H1 (cell line): ENCODE measurements around the gene SMG5. TPM values are rescaled to one million over a fixed set of nuclear protein-coding genes. Genes with fewer than 3 reads are reported as not detected.

ENCODE experiments used
- CTCF ChIA-PET: fragments of 300-600 bp; sonication (Branson Sonifier 250); formaldehyde crosslinking; loops from one replicate; lab custom pipeline; 2021; ENCODE audit not compliant: partially characterized antibody; lab: Charles Lee
- POLR2A ChIA-PET: fragments of 300-600 bp; sonication (Branson Sonifier 250); formaldehyde crosslinking; loops from one replicate; lab custom pipeline; 2021; ENCODE audit warnings: inconsistent platforms; ENCODE audit not compliant: partially characterized antibody; lab: Charles Lee
- DNase-seq, 2 experiments: peaks; one replicate each; pipeline versions ENCODE4 v3.0.0 to v3.0.0-alpha.2; 2010 to 2022; ENCODE audit warnings: low spot score in 2 of 2, low read depth in 1 of 2, mixed read lengths in 1 of 2
- FAIRE-seq: peaks from 2 replicates; lab custom pipeline; 2011; peaks lifted over from hg19 to GRCh38; lab: Jason Lieb, UNC
- H2AFZ ChIP-seq: 2 replicates; pipeline ENCODE4 v1.8.1; 2012; ENCODE audit warnings: low read length, inconsistent platforms
- H2AK5ac ChIP-seq: 2 replicates; pipeline ENCODE4 v1.6.1; 2013; ENCODE audit warnings: low read depth, low read length
- H2BK120ac ChIP-seq: replicated peaks from 2 replicates; pipeline ENCODE3; 2013; ENCODE audit warnings: low read depth, low read length, inconsistent platforms
- H2BK12ac ChIP-seq: 2 replicates; pipeline ENCODE4 v1.6.1; 2013; ENCODE audit warnings: low read depth, low read length
- H2BK15ac ChIP-seq: 2 replicates; pipeline ENCODE4 v1.6.1; 2013; ENCODE audit warnings: low read length
- H2BK20ac ChIP-seq: 2 replicates; pipeline ENCODE4 v1.6.1; 2013; ENCODE audit warnings: low read length
- H2BK5ac ChIP-seq: 2 replicates; pipeline ENCODE4 v1.6.1; 2013; ENCODE audit warnings: low read depth, low read length
- H3K14ac ChIP-seq: 2 replicates; pipeline ENCODE4 v1.6.1; 2013; ENCODE audit warnings: inconsistent platforms; ENCODE audit not compliant: insufficient read length
- H3K18ac ChIP-seq: 2 replicates; pipeline ENCODE4 v1.6.1; 2013; ENCODE audit warnings: low read length; ENCODE audit errors: extremely low read depth
- H3K23ac ChIP-seq: 2 replicates; pipeline ENCODE4 v1.6.1; 2013; ENCODE audit warnings: inconsistent platforms; ENCODE audit not compliant: insufficient read length
- H3K23me2 ChIP-seq: 2 replicates; pipeline ENCODE4 v1.6.1; 2013; ENCODE audit warnings: low read depth, low read length
- H3K27ac ChIP-seq: 2 replicates; pipeline ENCODE4 v1.6.1; 2011; ENCODE audit warnings: low read depth, low read length, inconsistent platforms
- H3K27me3 ChIP-seq, 4 experiments: replicated peaks in 1 of 4; 1 replicate in 1 of 4; 2 replicates in 3 of 4; pipeline versions ENCODE4 v1.6.1 to v1.8.1; 2011 to 2013; ENCODE audit warnings: low read length in 3 of 4, mild to moderate bottlenecking in 3 of 4, inconsistent platforms in 2 of 4, mixed read lengths in 2 of 4, moderate library complexity in 1 of 4; ENCODE audit not compliant: control insufficient read depth in 3 of 4, insufficient read depth in 3 of 4; ENCODE audit errors: extremely low read depth in 1 of 4
- H3K36me3 ChIP-seq, 4 experiments: 2 replicates each; pipeline versions ENCODE4 v1.6.1 to v1.8.1; 2011 to 2013; ENCODE audit warnings: mild to moderate bottlenecking in 4 of 4, low read length in 3 of 4, moderate library complexity in 2 of 4, control low read depth in 1 of 4, inconsistent platforms in 1 of 4; ENCODE audit not compliant: insufficient read depth in 4 of 4, control insufficient read depth in 2 of 4
- H3K4ac ChIP-seq: replicated peaks from 2 replicates; pipeline ENCODE3; 2013; ENCODE audit warnings: low read length, low read depth, mixed read lengths, inconsistent platforms; ENCODE audit not compliant: insufficient read length
- H3K4me1 ChIP-seq, 4 experiments: replicated peaks in 1 of 4; 1 replicate in 1 of 4; 2 replicates in 3 of 4; pipeline versions ENCODE4 v1.6.1 to v1.8.1; 2011 to 2013; ENCODE audit warnings: low read length in 3 of 4, inconsistent platforms in 2 of 4, mixed read lengths in 1 of 4; ENCODE audit not compliant: insufficient read depth in 4 of 4, control insufficient read depth in 3 of 4
- H3K4me2 ChIP-seq, 2 experiments: 2 replicates each; pipeline versions ENCODE4 v1.6.1 to v1.8.1; 2011 to 2013; ENCODE audit warnings: low read depth in 2 of 2, low read length in 2 of 2, control low read depth in 1 of 2, inconsistent platforms in 1 of 2, mild to moderate bottlenecking in 1 of 2; ENCODE audit not compliant: insufficient read depth in 1 of 2
- H3K4me3 ChIP-seq, 4 experiments: fragments of 200-600, 300-600 bp in 1 of 4; sonication (generic), shearing (Covaris generic), sonication (Bioruptor Twin) in 1 of 4; 2 replicates each; pipeline versions ENCODE4 v1.5.1 to v1.8.1; 2011 to 2016; ENCODE audit warnings: low read length in 4 of 4, low read depth in 3 of 4, control low read depth in 2 of 4, inconsistent platforms in 2 of 4, mild to moderate bottlenecking in 2 of 4, mixed read lengths in 1 of 4, moderate library complexity in 1 of 4; ENCODE audit not compliant: insufficient read depth in 2 of 4; ENCODE audit errors: extremely low read depth in 1 of 4
- H3K56ac ChIP-seq: replicated peaks from 2 replicates; pipeline ENCODE3; 2013; ENCODE audit warnings: low read depth, mild to moderate bottlenecking, mixed read lengths, low read length, inconsistent platforms; ENCODE audit not compliant: insufficient read length
- H3K79me1 ChIP-seq: 2 replicates; pipeline ENCODE4 v1.6.1; 2013; ENCODE audit warnings: low read depth, low read length, control low read depth
- H3K79me2 ChIP-seq, 2 experiments: 2 replicates each; pipeline versions ENCODE4 v1.6.1 to v1.8.1; 2012 to 2013; ENCODE audit warnings: low read length in 2 of 2, mild to moderate bottlenecking in 2 of 2, inconsistent platforms in 1 of 2; ENCODE audit not compliant: insufficient read depth in 2 of 2, control insufficient read depth in 1 of 2
- H3K9ac ChIP-seq, 4 experiments: replicated peaks in 1 of 4; 1 replicate in 1 of 4; 2 replicates in 3 of 4; pipeline versions ENCODE4 v1.6.1 to v1.8.1; 2011 to 2013; ENCODE audit warnings: low read depth in 3 of 4, low read length in 3 of 4, control low read depth in 2 of 4, mild to moderate bottlenecking in 2 of 4, moderate library complexity in 2 of 4, inconsistent platforms in 1 of 4; ENCODE audit errors: extremely low read depth in 1 of 4
- H3K9me3 ChIP-seq, 2 experiments: 2 replicates each; pipeline versions ENCODE4 v1.6.1 to v1.8.1; 2012 to 2013; ENCODE audit warnings: mild to moderate bottlenecking in 2 of 2, moderate library complexity in 2 of 2, control low read depth in 1 of 2, inconsistent platforms in 1 of 2, low read depth in 1 of 2, low read length in 1 of 2, mixed read lengths in 1 of 2; ENCODE audit not compliant: insufficient read depth in 2 of 2
- H4K20me1 ChIP-seq, 2 experiments: replicated peaks in 1 of 2; 2 replicates each; pipeline versions ENCODE3 to v1.8.1; 2011 to 2013; ENCODE audit warnings: inconsistent platforms in 2 of 2, low read length in 2 of 2, mild to moderate bottlenecking in 1 of 2; ENCODE audit not compliant: insufficient read depth in 2 of 2, control insufficient read depth in 1 of 2
- H4K5ac ChIP-seq: 2 replicates; pipeline ENCODE4 v1.6.1; 2013; ENCODE audit warnings: low read length, low read depth, mixed read lengths, inconsistent platforms; ENCODE audit not compliant: insufficient read length
- H4K8ac ChIP-seq: 2 replicates; pipeline ENCODE4 v1.8.0; 2013; ENCODE audit warnings: mild to moderate bottlenecking, moderate library complexity, low read length, inconsistent platforms; ENCODE audit not compliant: insufficient read depth; ENCODE audit errors: extremely low read depth
- H4K91ac ChIP-seq: replicated peaks from 2 replicates; pipeline ENCODE3; 2013; ENCODE audit warnings: low read length, mixed read lengths, inconsistent platforms; ENCODE audit not compliant: insufficient read length
- BCL11A ChIP-seq, 2 experiments: IDR thresholded peaks; one replicate each; pipeline ENCODE4 v1.6.1; 2011; ENCODE audit warnings: low read depth in 2 of 2, low read length in 2 of 2, mild to moderate bottlenecking in 2 of 2
- CEBPB ChIP-seq: IDR thresholded peaks from 2 replicates; pipeline ENCODE4 v1.6.1; 2012; ENCODE audit warnings: low read depth, low read length
- HDAC2 ChIP-seq, 2 experiments: fragments of 300-600 bp in 1 of 2; sonication (generic) in 1 of 2; IDR thresholded peaks; 2 replicates each; pipeline ENCODE4 v1.6.1; 2011 to 2012; ENCODE audit warnings: low read depth in 2 of 2, low read length in 2 of 2, mild to moderate bottlenecking in 2 of 2, moderate library complexity in 2 of 2, borderline replicate concordance in 1 of 2, inconsistent platforms in 1 of 2
- SIRT6 ChIP-seq: IDR thresholded peaks from one replicate; pipeline ENCODE4 v1.7.1; 2012; ENCODE audit warnings: low read length, inconsistent platforms
- SP4 ChIP-seq: IDR thresholded peaks from 2 replicates; pipeline ENCODE4 v1.6.1; 2012; ENCODE audit warnings: low read length, inconsistent platforms
- SUZ12 ChIP-seq: fragments of 200-600 bp; sonication (generic); IDR thresholded peaks from 2 replicates; pipeline ENCODE4 v1.6.1; 2012; ENCODE audit warnings: mild to moderate bottlenecking, inconsistent platforms, low read length, moderate library complexity, mixed read lengths
- WGBS, 2 experiments: shearing (Covaris generic) in 1 of 2; methylation state at CpG; one replicate each; pipeline versions ENCODE4 v1.1.6 to v1.1.7; 2013 to 2015; ENCODE audit warnings: low lambda C conversion rate in 2 of 2, mixed read lengths in 2 of 2, inconsistent platforms in 1 of 2, low coverage in 1 of 2, missing lambda C conversion rate in 1 of 2; ENCODE audit not compliant: insufficient replicate concordance in 2 of 2, insufficient coverage in 1 of 2, insufficient read length in 1 of 2; ENCODE audit errors: extremely low coverage in 1 of 2, missing lambda C conversion rate in 1 of 2; 5-methylcytosine and 5-hydroxymethylcytosine counted together
- polyA plus RNA-seq, 7 experiments: library from polyadenylated mRNA; depleted of rRNA in 3 of 7; stranded (reverse) in 5 of 7; unstranded in 2 of 7; fragments of >200 nt in 5 of 7; fragments of 200-250 nt in 2 of 7; gene quantifications; 1 replicate in 5 of 7; 2 replicates in 1 of 7; 4 replicates in 1 of 7; pipeline versions ENCODE4 v1.2.1 to v1.2.3, GENCODE V29; 2011 to 2013; ENCODE audit warnings: missing spikeins in 2 of 7, mixed read lengths in 2 of 7
- total RNA-seq: library from RNA; stranded (reverse); fragmentation: NEBNext Ultra II Directional; extraction: Animal tissue kit (Norgen Biotek cat#: 25700); gene quantifications from 2 replicates; pipeline ENCODE4 v1.2.1, GENCODE V29; 2021
- TF ChIP-seq, protein P1 (sequence below), 3 experiments: IDR thresholded peaks; 1 replicate in 2 of 3; 2 replicates in 1 of 3; pipeline versions ENCODE4 v1.5.1 to v1.6.1; 2011; ENCODE audit warnings: low read length in 3 of 3, mild to moderate bottlenecking in 3 of 3, inconsistent platforms in 2 of 3, low read depth in 1 of 3, moderate library complexity in 1 of 3; ENCODE audit not compliant: insufficient read depth in 1 of 3; ENCODE audit errors: control extremely low read depth in 1 of 3

SMG5 gene
- total and polyA plus RNA-seq, 2 of the 8 experiments (the other 6 are each of a cell fraction or from before 2014, with no cell fraction given), result 32.7 to 98.0 TPM

DNA sequence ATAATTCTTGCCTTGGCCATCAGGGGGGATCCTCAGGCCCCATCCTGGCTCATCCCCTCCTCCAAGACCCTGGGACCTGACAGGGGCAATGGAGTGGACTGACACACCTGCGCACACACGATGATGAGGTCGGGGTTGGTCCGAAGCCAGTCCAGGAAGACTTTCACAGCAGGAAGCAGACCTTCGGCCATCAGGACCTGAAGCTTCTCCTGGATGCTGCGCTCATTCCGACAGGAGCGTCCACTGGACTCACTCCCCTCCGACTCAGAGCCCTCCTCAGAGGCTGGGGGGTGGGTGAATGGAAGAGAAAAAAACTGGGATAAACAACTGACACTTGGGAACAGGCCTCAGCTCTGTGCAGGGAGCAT lies 19.4 kb downstream of the SMG5 start:
- H3K56ac ChIP-seq, result no peak overlapping the region
- peaks cover 62 to 91% (median 86%) of the 10 kb centered on the region in 4 experiments for H3K36me3 ChIP-seq
- 95% methylated on average over 9 of the region's 9 CpGs; no CpG with 5 or more reads in 1 of the 2 experiments for WGBS, 2 experiments
- H3K14ac ChIP-seq, result no peak overlapping the region
- H3K27me3 ChIP-seq, result no peaks in the 10 kb centered on the region
- no peak overlapping the region for H2AK5ac ChIP-seq
- H4K20me1 ChIP-seq, result peaks cover 0 to 6% of the 10 kb centered on the region in 2 experiments
- H3K23me2 ChIP-seq, result no peaks in the 10 kb centered on the region
- H3K18ac ChIP-seq, result no peak overlapping the region
- ChIA-PET POLR2A (interaction anchor here (0.8 to 5.3 kb wide), 5 partner anchors 11 to 64 kb away, joined by 3 to 30 read pairs (median 6); partner anchors contain the start of gene PAQR6), CTCF (interaction anchor here (0.9 to 47.2 kb wide), 3 partner anchors 10 to 123 kb away, joined by 3 to 1265 read pairs (median 7); partner anchors contain the start of gene SEMA4A)
- no peak overlapping the region for H2BK5ac ChIP-seq
- H2BK12ac ChIP-seq, result no peak overlapping the region
- H3K4me1 ChIP-seq, result no peaks in the 10 kb centered on the region
- H3K4me2 ChIP-seq, result no peak overlapping the region
- H3K4me3 ChIP-seq, result no peak overlapping the region
- no peak overlapping the region for H2BK120ac ChIP-seq
- no peak overlapping the region for H2BK15ac ChIP-seq
- peaks cover 0 to 2% of the 10 kb centered on the region in 2 experiments; a peak in 1 of 4 replicates for H3K9me3 ChIP-seq
- H3K27ac ChIP-seq, result no peak overlapping the region
- no peak overlapping the region for H3K23ac ChIP-seq
- no peaks in the 10 kb centered on the region for H3K79me1 ChIP-seq
- H4K8ac ChIP-seq, result no peak overlapping the region
- H3K79me2 ChIP-seq, result no peaks in the 10 kb centered on the region
- H4K5ac ChIP-seq, result no peak overlapping the region
- DNase-seq (no peak), FAIRE-seq (no peak)
- H2AFZ ChIP-seq, result no peak overlapping the region
- H4K91ac ChIP-seq, result no peak overlapping the region
- H3K4ac ChIP-seq, result no peak overlapping the region
- no peak overlapping the region for H2BK20ac ChIP-seq
- no peak overlapping the region for H3K9ac ChIP-seq
- no peak for TF ChIP-seq BCL11A (IDR thresholded peaks at IDR 0.05; ENCODE audit: low read depth in 2 of 2, low read length in 2 of 2)
- no peak for TF ChIP-seq CEBPB
- TF ChIP-seq, protein P1, sequence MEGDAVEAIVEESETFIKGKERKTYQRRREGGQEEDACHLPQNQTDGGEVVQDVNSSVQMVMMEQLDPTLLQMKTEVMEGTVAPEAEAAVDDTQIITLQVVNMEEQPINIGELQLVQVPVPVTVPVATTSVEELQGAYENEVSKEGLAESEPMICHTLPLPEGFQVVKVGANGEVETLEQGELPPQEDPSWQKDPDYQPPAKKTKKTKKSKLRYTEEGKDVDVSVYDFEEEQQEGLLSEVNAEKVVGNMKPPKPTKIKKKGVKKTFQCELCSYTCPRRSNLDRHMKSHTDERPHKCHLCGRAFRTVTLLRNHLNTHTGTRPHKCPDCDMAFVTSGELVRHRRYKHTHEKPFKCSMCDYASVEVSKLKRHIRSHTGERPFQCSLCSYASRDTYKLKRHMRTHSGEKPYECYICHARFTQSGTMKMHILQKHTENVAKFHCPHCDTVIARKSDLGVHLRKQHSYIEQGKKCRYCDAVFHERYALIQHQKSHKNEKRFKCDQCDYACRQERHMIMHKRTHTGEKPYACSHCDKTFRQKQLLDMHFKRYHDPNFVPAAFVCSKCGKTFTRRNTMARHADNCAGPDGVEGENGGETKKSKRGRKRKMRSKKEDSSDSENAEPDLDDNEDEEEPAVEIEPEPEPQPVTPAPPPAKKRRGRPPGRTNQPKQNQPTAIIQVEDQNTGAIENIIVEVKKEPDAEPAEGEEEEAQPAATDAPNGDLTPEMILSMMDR (IDR thresholded peaks at IDR 0.05; ENCODE audit: control extremely low read depth in 1 of 3, insufficient read depth in 1 of 3, low read depth in 1 of 3, low read length in 3 of 3), result no peak
- no peak for TF ChIP-seq SUZ12
- no peak for TF ChIP-seq HDAC2 (IDR thresholded peaks at IDR 0.05; ENCODE audit: borderline replicate concordance in 1 of 2, low read depth in 2 of 2, low read length in 2 of 2)
- no peak for TF ChIP-seq SIRT6
- TF ChIP-seq SP4, result no peak
